ENCODE results near the gene CLHC1.
A peak's percentile ranks its signal among the peaks of the same experiment; 100 is the strongest.
"Not testable (repeated sequence)": the region's sequence is repeated elsewhere in the genome, so short reads cannot be mapped to it uniquely, and the experiment has no call there.

Gene CLHC1

DNA sequence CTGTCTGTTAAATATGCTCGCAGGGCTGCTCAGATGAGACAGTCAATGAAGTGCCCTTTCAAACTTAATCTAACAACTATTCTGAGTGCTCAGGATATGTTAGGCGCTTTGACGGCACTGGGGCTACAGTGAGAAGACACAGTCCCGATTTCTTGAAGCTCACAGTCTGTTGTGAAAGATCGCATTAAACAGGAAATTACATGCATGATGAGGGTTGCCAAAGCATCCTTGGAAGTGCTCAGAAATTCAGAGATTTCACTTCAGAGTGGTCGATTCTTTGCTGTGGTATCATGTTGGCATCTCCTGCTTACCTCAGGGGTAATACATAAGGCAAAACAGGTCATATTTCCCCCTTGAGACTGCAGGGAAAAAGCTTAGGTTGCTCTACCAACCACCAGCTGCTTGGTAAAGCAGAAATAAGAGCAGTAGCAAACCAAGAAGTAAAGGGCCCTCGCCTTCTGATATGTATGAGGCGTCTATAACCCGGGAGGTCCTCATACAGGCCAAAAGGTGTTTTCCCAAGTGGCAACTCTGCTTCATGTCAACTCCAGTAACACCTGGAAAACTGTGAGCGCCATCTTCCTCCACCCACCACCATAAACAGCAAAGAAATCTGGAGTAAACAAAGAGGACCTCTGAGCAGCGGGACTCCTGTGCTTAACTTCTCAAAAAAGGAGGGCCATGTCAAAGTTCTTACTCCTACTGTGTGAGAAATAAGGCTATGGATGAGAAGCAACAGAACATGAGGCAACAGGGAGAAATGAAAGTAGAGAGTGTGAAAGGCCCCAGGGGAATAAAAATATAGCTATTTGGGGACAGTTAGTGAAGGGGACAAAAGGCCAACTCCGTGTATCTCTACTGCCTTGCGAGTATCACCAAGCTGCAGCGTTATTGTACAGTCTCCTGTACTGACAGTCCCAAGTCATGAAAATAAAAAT, 79.3 kb downstream of the CLHC1 start:
- no peak for DNase-seq

DNA sequence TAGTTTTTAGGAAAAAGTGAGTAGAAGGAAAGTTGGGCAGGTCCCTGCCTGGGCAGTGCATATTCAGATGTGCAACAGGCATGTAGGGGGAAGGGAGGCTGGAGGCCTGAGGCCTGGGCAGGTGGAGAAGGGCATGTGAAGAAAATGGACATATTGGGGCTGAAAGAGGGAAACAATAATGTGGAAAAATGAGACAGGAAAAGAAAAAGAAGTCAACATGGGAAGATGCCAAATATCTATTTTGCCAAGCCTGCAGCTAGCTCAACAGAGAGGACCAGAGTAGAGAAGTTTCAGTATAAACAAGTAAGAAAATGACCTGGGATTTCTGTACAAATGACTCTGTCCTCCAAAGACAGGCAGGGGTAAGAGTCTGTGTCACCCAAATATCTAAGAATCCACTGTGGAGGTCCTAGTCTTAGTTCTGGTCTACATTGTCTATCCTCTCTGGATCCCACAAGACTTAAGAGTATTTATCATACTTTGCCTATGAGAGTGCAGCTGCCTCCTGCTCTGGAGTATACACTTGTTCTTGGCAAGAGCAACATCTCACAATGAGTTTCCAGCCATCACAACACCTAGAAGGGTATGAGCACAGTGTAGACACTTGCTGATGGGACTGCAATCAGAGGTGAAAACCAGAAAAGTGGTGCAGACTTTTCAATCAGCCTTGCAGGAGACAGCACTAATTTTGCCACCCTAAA, 80.2 kb downstream of the CLHC1 start:
- DNase-seq = no peak

DNA sequence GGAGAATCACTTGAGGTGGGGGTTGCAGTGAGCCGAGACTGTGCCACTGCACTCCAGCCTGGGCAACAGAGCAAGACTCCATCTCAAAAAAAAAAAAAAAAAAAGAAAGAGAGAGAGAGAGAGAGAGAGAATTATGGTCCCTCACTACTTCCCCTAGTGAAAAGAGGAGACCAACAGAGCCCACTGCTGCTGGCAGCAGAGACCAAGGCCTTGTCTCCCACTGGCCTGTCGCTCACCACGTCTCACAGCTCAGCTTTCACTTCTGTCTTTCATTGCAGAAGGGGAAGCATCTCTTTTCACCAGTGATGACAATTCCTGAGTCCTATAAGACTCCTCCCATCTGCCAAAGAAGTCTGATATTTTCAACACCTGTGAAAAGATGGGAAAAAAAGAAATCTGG, 81.3 kb downstream of the CLHC1 start:
- no peak for DNase-seq

DNA sequence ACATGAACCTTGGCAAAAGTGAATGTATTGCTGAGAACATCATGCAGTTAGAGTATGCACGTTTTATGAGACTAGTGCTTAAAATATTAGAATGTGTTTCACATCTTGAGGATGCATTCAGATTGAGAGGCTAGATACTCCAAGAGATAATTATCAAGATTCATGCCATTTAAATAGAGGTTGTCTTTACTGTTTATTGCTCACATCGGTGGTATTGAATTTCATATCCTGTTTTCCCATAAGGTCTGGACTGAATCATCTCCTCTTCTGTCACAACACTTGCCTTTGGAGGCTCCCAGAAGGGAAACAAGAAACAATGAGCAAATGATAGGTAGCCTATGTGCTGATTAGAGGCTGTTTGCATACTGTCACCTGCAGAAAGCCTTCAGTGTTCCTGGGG, 83.8 kb downstream of the CLHC1 start:
- DNase-seq = peak; percentile 71

DNA sequence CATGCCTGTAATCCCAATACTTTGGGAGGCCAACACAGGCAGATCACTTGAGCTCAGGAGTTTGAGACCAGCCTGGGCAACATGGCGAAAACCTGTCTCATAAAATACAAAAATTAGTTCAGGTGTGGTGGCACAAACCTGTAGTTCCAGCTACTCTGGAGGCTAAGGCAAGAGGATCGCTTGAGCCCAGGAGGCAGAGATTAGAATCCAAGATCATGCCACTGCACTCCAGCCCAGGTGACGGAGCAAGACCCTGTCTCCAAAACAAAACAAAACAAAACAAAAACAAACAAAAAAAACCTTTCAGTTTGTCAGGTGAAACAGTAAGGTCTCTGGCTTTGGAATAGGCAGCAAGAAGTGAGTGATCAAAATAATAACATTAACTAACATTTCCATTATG, 84.6 kb downstream of the CLHC1 start:
- no peak for DNase-seq

DNA sequence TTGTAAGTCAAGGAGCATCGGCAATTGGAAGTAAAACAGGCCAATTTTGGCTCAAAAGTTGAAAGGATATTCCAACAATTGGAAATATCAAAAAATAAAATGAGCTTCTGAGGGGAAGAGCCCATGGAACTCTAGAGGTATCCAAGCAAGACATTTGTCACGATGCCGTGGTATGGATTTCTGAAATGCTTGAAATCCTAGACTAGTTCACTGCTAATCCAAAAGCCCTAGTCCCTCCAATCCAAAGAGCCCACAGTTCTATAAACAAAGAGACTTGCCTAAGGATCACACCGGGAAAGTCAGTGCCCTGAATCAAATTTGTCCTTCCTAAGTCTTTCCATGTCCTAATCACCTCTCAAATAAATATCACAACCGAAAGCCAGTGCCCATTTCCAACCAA, 85.1 kb downstream of the CLHC1 start:
- DNase-seq = no peak

DNA sequence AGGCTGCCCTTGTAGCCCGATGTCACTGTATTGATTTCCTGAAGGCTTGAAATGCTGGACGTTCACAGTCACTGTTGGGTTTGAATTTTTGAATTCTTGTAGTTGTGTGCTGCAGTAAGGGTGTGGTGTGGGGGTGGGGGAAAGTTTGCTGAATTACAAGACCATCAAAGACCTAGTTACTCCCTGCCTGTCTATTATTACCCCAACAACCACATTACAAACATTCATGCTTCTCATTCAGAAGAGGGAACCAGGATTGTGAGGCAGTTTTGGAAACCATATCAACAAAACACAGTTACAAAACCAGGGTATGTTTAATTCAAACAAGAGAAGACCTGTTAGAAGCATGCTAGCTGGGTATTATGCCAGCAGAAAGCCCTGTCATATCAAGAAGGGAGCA, 85.8 kb downstream of the CLHC1 start:
- no peak for DNase-seq

DNA sequence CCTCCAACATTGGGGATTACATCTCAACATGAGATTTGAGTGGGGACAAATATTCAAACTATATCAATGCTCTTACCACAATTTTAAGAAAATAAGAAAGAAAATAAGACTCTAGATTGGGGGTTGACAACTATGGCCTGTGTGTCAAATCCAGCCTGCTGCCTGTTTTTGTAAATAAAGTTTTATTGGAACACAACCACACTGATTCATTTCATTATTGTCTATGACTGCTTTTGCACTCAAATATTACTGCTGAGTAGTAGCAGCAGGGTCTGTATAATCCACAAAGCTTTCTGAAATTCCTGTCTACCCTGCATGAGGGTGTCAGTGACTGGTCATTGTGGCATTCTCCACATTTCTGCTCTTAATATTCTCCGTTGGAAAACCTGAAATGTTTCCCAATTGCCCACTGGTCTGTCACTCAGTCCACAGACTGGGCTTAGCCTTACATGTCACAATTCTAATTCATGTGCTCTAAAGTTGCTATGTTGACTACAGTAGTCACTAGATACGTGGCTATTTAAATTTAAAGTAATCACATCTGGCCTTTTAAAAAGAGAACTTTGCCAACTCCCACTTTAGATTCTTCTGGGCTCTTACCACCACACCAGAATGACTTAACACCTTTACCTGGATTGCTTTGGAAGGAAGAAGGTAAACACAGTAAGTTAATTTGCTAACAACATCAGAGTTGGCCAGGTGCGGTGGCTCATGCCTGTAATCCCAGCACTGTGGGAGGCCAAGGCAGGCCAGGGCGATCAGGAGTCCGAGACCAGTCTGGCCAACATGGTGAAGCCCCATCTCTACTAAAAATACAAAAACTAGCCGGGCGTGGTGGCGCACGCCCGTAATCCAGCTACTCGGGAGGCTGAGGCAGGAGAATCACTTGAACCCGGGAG, 86.9 kb downstream of the CLHC1 start:
- DNase-seq = no peak

DNA sequence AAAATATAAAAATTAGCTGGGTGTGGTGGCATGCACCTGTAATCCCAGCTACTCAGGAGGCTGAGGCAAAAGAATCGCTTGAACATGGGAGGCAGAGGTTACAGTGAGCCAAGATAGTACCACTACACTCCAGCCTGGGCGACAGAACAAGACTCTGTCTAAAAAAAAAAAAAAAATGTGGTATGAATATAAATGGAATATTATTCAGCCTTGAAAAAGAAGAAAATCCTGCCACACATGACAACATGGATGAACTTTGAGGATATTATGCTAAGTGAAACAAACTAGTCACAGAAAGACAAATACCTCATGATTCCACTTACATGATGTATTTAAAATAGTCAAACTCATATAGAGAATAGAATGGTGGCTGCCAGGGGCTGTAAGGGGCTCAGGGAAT, 88.4 kb downstream of the CLHC1 start:
- DNase-seq = not testable (repeated sequence)

DNA sequence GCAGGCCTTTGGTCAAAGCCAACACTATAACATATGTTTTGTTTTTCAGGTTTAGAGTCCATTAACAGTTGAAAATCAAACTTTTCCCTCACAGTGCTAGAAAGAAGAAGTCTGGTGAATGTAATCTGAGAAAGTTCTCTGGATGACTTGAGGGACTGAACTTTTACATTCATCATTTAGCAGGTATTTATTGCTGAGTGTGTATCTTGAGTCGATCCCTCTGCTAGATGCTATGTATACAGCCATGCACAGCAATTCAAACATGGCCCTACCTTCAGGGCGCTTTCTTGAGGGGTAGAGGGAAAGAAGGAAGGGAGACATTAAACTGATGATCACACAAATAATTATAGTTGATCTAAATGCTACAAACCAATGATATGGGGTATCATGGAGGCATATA, 89.6 kb downstream of the CLHC1 start:
- DNase-seq = no peak

DNA sequence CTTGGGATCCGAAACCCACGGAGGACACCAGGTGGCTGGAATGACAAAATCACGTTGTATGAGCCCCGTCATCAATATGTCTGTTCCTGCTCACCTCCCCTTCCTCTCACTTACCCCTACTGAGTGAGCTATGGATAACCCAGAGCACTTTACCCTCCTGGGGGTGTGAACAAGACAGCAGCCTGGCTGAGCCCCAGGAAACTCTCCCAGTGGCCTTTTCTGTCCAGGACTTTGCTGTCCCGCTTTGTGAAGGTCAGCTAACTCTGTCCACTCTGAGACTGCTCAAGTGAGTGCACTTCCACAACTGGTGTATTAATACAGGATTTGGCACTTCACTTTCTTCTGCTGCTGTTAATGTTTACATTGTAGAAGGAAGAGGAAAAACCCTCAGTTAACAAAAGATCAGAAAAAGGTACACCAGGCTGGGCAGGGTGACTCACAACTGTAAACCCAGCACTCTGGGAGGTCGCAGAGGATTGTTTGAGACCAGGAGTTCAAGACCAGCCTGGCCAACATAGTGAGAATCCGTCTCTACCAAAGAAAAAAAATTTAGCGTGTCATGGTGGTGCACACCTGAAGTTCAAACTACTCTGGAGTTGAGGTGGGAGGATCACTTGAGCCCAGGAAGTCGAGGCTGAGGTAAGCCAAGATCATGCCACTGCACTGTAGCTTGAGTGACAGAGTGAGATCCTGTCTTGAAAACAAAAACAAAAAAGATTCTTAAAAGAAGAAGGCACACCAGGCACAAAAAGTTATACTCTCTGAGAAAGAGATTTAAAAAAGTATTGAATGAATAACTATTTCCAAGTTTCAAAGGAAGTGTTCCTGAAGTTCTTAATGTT, 90.3 kb downstream of the CLHC1 start:
- DNase-seq = no peak

DNA sequence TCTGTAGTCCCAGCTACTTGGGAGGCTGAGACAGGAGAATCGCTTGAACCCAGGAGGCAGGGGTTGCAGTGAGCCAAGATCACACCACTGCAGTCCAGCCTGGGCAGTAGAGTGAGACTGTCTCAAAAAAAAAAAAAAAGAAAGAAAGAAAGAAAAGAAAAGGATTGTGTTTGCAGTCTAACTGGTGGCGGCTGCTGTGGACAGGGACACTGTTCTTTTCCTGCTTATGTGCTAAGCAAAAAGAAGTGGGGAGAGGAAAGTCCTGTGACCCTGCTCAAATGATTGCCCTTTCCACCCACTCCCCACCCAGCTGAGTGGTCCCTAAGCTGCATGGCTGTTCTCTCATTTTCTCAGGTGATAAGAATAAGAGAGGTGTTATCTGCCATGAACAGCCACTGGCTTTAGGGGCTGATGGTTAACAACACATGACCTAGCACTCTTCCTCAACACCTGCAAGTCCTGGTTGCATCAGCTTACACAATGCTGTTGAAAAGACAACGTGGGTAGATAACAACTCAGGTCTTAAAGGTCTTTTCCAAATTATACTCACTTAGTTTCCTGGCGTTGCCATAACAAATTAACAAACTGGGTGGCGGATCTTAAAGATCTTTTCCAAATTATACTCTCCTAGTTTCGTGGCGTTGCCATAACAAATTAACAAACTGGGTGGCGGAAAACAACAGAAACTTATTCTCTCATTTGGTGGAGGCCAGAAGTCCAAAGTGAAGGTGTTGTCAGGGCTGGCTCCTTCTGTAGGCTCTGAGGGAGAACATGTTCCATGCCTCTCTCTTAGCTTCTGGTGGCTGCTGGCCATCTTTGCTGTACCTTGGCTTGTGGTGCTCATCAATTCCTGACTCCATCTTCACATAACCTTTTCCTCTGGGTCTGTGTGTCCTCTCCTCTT, 91.5 kb downstream of the CLHC1 start:
- no peak for DNase-seq

DNA sequence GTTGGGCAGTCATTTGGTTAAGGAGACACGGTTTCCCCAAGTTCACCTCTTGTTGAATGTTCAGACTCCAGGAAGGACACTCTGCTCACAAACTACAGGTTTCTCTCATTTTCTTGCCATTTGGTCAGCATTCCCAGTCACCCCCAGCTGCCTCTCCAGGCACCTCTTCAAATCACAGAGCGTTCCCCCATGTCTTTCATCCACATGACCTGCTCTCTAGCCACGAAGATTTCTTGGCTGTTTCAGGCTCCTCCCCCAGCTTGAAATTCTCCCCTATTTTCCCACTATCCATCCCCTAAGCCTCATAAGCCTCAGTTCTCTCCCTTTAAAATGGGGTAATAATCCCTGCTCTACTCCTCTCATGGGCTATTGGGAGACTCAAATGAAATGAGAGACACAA, 92.8 kb downstream of the CLHC1 start:
- no peak for DNase-seq

DNA sequence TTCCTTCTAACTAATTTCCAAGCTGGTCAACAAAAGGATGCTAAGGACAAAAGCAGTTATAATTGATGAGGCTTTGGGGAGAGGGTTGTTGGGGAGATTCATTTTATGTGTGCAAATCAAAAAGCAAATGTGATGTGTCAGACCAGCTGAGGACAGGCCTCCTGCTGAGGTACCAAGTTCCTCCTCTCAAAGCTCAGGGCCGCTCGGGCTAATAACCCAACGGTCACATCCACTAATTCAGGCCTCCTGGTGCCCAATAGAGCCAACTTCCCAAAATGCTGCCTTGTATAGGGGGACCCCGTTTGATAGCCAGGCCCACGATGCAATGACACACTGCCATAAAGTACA, 93.2 kb downstream of the CLHC1 start:
- DNase-seq = no peak

DNA sequence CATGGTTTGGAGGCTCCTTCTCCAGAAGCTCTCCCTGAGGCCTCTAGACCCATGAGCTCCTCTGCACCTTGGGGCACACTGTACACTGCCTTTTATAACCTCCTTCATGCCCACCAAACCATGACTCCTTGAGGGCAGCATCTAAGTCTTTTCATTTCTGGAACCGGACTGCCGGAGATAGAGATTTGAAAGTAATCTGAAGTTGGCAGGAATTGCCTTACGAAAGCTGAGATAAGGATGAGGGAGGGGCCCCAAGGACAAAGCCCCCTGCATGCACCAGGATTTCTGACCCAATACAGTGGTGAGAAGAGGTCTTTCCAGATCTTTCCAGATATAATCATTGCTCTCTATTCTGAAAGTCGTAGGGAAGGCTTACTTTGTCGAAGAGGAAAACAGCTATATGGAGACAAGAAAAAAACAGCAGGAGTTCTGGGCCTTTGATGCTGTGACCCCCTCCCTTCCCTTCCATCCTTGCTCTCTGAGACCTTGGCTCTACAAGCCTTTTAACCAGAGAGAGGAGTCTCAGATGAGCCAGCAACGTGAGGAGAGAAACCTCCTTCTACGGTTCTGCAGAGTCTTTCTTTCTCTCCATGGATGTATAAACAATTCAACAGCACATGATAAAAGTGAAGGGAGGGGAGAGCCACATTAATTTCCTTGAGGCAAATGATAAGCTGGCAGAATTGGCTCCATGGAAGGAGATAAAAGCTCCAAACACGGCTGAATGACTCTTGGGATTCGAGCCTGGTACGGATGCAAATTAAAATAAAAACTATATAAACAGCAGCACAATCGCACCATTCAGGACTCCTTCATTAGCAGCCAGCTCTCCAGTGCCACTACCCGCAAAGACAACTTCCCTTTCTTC, 93.8 kb downstream of the CLHC1 start:
- no peak for DNase-seq

DNA sequence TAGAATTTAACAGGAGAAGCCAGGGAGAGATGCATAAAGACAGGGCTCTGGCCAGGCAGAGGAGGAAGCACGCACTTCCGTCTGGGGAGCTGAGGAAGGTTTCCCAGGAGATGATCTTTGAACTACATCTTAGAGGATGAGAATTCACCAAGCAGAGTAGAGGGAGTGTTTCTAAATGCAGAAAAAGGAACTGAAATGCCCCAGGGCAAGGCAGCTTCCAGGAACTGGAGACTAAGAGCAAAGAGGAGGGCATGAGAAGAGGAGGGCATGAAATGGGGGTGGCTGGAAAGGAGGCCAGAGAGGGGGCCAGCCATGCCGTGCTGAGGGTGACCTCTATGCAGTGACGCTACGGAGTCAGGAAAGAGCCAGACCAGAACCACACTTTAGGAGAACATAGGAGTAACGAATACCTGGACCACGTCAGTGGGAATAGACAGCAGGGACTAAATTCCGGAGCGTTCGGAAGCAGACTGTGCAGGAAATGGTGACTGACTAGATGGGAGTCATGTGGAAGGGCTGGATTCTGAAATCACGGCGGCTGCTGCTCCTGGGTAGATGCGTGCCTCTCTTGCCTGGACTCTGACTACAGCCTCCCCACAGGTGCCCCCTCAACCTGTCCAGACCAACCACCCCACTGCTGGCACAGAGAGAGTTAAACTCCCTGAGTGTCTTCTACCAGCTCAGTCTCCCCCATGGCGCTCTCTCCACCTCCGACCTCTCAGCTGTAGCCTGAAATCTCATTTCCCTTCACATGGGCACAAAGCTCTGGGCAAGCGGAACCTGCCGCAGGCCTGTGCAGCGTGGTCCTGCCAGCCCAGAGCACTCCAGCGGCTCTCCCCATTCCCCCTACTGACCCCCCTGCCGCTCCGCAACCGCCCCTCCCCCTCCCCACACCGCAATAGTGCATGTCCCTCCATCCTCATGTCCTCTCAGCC, 94.8 kb downstream of the CLHC1 start:
- DNase-seq = no peak

DNA sequence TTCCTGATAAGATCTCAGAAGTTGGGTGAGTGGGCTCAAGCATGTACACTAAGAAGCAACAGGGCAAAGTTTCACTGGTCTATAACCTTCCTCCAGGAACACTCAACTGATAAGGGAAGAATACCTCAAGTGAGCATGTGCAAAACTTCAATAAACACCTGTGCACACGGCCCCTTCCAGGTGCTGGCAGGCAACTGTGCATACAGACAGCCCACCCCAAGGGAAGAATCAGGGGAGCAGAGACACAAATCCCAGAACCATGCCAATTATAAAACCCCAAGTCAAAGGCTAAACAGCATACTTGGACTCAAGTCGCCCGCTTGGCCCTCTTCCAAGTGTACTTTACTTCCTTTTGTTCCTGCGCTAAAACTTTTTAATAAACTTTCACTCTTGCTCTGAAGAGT, 96.0 kb downstream of the CLHC1 start:
- DNase-seq = no peak

DNA sequence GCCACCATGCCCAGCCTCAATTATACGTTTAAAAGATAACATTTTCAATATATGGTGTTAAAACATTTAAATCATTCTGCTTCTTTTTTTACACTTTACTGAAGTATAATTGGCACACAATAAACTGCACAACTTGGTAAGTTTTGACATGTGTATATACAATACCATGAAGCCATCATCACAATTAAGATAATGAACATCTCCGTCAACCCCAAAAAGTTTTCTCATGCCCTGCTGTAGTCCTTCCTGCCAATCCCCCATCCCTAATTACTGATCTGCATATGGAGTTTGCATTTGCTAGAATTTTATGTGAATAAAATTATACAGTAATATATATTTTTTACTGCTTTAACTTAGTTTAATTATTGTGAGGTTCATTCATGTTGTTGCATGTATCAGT, 96.6 kb downstream of the CLHC1 start:
- DNase-seq = no peak

DNA sequence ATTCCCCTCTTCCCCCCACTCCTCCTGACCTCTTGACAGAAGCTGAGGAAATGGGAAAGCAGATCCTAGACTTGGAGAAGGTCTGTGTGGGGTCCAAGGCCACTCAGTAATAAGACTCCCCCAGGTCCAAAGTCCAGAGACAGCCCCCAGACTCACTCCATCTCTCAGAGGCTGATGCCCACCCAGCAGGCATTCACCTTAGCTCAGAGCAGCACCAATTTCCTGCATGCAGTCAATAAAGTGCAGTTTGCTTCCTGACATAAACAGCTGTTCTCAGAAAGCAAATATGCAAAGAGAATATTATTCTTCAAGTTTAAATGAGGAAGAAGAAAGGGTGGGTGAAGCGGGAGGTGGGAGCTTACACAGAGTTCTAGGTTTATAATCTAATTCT, 97.8 kb downstream of the CLHC1 start:
- DNase-seq = no peak
